Tongue (tissue), 2 donors: ENCODE measurements around the gene CFAP91. TPM values are rescaled to one million over a fixed set of nuclear protein-coding genes. Genes with fewer than 3 reads are reported as not detected.
"Not testable (repeated sequence)": the region's sequence is repeated elsewhere in the genome, so short reads cannot be mapped to it uniquely, and the experiment has no call there.

ENCODE experiments used
- DNase-seq: peaks from one replicate; pipeline ENCODE4 v3.0.0-alpha.2; 2015
- total RNA-seq: library from RNA; depleted of rRNA; stranded (reverse); fragments of >200 nt; gene quantifications from one replicate; pipeline ENCODE4 v1.2.3, GENCODE V29; 2014

CFAP91 gene
- total RNA-seq, 1 donor from 2014 or later = 2.1 TPM

DNA sequence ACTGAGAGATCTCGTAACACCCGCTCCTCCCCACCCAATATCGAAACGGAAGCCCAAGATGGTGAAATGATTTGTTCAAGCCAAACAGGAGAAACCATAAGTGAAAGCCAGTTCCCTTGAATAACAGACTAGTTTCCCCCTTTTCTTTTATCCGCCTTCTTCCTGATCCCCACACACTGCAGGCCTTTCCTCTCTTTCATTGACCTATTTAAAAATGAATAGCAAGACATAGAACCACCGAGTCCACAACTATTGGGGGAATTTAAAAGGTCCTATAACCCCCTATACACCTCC is 25.2 kb upstream of the CFAP91 start:
- no peak for DNase-seq

DNA sequence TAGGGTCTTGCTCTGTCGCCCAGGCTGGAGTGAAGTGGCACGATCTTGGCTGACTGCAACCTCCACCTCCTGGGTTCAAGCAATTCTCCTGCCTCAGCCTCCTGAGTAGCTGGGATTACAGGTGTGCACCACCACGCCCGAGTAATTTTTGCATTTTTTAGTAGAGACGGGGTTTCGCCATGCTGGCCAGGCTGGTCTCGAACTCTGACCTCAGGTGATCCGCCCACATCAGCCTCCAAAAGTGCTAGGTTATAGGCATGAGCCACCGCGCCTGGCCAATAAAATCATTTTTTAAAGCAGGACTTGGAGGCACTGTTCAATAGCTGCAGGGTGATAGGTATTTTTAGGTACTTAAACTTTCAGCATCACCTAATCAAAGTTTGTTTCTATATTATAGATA is 24.6 kb upstream of the CFAP91 start:
- not testable (repeated sequence) for DNase-seq

DNA sequence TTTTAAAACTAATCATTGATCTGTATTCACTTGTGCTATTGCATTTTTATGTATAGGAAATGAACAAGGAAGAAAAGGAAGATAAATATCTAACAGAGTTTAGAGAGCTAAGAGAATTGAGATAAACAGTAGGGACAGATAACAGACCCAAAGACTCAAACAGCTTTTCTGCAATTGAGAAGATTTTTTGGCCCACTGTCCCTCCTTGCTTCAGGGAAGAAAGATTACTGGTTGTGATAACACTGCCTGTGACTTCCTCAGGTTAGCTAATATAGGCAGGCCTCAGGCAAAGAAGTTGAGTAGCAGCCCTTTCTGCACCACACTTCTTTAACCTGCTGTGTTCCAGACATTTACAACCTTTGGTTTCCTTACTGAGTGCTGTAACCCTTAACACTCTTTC is 22.9 kb upstream of the CFAP91 start:
- DNase-seq = no peak

DNA sequence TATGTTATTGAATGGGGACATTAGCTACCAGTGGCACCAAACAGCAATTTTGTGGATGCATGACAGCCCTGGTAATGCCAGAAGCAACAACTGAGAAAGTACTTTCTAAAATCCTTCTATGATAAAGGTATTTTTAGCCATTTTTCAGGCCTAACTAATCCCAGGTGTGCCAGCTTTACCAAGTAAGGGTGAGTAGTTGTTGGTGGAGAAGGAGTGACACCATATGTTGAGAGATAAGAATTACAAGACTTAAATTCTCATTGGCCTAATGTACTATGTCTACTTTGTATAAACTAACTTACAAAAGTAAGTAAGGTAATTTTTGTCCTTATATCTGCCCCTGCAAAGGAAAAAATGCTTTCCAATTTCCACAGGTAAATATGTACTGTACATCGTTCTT is 21.5 kb upstream of the CFAP91 start:
- DNase-seq = peak; percentile 46

DNA sequence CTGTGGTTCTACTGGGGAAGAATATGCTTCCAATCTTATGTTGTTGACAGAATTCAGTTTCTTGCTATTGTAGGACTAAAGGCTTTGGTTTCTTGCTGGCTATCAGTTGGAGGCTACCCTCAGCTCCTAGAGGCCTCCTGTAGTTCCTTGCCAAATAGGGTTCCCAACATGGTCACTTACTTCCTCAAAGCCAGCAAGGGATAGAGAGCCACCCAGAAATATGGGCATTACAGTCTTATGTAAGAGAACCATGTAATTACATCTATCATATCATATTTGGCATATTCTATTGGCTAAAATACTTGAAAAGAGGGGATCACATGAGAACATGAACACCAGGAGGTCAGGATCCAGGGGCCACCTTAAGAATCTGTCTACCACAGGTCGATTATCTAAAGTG is 19.4 kb upstream of the CFAP91 start:
- DNase-seq = no peak

DNA sequence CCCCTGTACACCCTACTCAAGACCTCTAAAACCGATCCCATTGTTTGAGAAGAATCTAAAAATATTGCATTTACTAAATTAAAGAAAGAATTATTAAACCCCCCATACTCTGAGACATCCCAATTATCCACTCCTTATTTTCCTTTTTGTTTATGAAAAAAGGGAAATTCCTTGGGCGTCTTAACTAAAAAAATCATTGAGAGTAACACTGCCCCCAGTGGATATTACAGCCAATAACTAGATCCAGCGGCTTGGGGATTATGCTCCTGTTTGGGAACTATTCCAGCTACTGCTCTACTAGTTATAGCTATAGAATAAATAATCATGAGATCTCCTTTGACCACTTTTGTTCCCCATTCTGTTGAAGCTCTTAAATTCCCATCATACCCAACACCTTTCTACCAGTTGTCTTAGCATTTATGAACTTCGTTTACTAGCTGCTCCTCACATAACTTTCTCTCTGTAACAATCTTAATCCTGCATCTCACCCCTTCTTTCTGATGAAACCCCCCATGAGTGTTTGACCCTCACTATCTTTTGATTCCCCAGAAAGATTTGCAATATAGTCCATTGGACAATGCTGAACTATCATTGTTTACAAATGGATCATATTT is 12.7 kb upstream of the CFAP91 start:
- no peak for DNase-seq

DNA sequence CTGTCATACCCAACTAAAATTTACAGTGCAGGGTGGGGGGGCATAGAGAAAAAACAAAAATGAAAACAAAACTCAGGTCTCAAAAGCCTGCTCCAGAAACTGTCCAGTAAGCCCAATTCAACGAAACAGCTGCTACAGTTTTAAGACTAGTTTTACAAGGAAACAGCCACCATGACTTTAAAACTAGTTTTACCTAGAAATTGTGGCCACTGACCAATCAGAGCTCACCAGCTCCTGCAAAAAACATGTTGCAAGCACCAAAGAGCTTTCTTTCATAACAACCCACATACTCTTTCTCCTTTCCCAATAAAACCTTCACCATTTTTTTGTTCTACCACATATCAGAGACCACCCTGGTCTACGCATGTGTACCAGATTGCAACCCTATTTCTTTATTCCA is 7.3 kb upstream of the CFAP91 start:
- no peak for DNase-seq

DNA sequence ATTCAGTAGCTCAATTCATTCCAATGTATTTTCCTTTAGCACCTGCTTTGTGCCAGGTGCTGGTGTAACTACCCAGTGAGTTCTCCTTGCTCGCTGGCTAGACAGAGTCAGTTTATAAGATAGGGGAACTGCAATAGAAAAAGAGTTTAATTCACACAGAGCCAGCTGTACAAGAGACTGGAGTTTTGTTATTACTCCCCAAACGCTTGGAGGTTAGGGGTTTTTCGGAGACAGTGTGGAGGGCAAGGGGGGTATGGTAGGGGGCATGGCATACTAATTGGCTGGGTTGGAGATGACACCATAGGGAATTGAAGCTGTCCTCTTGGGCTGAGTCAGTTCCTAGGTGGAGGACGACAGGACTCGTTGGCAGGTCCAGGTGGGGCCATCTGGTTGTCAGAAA is 5.4 kb upstream of the CFAP91 start:
- DNase-seq = no peak

DNA sequence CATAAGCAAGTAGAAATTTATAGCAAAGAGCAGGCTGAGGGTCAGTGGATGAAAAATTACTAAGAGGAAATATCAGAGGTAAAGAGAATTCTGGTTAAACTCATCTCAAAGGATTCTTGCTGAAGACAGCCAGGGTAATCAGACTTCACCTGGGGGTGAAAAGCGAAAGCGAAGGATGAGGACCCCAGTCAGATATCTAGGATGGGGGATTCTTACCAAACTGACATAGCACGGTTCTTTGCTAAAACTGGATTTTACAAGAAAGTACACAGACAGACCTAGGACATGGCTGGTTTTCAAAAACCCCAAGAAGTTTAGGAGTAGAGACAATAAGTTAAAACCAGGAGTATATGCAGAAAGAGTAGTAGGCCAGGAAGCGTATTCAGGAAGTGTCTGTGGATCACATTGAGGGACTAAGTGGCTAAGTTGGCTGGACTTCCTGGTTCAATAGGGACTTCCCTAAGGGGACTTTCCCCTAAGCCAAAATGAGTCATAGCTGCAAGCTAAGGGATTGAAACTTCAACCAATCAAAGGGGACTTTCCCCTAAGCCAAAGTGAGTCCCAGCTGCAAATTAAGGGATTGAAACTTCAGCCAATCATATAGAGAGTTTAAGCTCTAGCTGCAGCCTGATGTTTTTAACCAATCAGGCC is 2.4 kb upstream of the CFAP91 start:
- no peak for DNase-seq

DNA sequence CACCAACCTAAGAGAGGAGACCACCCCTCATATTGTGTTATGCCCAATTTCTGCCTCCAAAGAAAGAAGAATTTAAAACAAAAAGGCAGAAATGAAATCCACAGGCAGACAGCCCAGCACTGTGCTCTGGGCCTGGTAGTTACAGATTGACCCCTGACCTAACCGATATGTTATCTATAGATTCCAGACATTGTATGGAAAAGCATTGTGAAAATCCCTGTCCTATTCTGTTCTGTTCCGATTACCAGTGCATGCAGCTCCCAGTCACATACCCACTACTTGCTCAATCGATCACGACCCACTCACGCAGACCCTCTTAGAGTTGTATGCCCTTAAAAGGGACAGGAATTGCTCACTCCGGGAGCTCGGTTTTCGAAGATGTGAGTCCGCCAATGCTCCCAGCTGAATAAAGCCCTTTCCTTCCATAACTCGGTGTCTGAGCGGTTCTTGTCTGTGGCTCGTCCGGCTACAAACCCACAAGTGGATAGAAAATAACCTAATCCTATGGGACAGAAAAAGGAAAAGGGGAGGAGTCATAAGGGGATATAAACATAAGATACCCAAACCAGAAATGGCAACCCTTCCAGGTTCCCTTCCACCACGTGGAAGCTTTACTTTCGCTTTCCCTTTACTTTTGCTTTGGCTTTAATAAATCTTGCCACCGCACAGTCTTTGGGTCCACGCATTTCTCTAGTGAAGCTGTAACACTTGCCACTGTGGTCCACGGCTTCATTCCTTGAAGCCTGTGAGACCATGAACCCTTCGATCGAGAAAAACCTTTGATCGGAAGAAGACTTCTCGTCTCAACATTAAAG is 1.7 kb upstream of the CFAP91 start:
- DNase-seq = no peak

DNA sequence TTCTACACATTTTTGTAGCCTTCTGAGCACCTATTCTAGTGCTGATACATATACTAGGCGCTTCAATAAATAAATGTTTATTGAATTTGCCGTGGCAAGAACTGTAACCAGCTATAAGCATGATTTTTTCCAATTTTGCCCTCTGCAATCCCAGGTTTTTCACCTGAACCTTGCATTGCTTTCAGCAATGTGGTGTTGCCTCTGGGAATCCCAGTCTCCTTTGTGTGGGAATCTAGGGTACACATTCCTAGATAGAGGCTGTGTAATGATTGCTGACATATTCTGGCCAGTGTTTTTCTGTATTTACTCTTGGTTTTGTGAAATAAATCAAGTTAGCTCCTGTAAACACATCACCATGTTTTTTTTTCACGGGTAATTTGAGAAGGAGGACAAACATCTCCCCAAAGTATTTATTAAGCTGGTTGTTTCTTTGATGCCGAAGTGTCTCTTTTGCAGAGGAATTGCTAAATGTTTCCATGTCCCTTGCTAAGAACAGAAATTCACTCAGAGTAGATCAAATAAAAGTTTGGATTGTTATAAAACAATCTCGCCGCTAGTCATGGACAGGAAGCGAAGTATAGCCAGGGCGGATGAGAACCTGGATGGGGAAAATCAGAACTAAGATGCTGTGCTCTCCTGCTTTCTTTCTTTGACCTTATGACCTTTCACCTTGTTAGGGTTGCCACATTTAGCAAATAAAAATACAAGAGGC is 1.2 kb downstream of the CFAP91 start:
- DNase-seq = peak; percentile 3

DNA sequence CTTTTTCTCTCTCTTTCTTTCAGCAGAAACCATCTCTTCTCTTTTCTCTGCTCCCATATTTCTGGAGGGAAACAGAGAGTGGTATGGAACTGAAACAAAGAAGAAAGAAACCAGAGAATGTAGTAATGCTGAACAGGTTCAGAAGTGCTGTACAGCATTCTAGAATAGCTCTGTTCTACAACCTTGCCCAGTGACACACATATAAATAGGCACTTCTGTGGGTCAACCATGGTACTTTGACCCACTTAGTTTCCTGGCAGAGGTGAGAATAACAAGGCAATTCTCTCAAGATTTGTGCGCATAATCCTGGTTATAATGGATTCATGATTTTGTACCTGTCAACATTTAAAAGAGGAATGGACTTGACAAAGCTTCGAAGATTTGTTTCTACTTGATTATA is 12.3 kb downstream of the CFAP91 start:
- DNase-seq = no peak

DNA sequence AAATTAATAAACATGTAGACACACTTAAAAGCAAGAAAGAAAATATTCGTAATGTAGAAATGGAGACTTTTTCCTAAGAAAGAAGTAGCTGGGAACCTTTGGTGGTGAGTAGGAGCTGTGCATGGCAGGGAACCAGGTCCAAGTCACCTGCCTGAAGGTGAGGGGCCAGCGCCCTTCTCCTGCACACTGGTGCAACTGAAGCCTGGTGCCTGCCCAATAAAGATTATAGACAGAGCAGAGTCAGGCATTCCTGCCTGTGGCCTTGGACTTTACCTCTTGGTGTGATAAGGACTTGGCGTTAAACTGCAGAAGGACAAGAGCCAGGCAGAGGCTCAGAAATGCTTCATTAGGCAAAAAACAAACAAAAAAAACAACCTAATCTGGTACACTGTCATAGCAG is 14.2 kb downstream of the CFAP91 start:
- DNase-seq = no peak

DNA sequence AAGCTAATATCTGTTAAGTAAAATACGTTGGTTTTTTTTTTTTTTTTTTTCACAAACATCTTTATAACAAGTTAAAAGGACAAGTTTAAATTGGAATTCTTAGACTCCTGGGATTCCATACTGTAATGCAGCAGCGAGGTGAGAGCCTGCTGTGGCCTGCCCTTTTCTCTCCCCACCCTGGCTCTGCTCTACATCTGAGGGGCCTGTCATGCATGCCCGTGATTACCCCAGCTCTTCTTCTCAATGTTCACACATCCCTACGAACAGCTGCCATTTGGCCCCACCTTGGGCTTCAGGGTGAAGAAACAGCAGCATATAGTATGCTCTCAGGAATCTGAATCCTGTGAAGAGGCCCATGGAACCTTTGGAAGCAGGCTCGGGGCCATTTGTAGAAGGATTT is 14.7 kb downstream of the CFAP91 start:
- DNase-seq = no peak

DNA sequence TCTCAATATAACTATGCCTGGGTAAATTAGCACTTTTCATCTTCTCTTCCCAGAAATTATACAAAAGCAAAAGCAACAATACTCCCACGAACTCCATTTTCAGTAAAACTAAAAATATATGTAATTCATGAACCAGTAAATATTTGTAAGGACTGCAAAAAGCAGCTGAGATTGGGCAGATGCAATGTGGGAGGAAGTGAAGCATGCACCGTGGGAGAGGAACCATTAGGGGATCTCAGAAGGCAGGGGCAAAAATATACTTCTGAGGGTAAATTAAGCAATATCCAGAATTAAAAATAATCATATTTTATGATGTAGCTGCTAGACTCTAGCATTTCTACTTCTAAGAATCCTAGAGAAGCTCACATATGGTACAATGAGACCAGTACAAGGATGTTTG is 20.2 kb downstream of the CFAP91 start:
- DNase-seq = no peak

DNA sequence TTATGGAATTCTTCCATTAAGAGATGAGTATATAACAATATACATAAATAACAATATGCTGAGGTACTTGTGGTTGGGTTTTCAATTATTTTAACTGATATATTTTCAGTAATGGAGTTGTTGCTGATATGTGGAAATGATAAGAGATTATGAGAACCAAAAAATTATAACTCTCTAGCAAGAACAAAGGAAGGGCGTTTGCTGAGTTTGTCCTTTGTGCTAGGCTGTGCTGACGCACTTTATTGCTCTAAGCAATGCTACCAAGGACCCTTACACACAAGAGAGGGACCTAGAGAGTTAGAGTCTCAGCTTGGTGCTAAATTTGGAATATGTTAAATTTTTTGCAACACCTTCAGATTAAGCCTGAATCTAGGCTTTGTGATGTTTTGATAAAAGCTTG is 24.1 kb downstream of the CFAP91 start:
- no peak for DNase-seq

DNA sequence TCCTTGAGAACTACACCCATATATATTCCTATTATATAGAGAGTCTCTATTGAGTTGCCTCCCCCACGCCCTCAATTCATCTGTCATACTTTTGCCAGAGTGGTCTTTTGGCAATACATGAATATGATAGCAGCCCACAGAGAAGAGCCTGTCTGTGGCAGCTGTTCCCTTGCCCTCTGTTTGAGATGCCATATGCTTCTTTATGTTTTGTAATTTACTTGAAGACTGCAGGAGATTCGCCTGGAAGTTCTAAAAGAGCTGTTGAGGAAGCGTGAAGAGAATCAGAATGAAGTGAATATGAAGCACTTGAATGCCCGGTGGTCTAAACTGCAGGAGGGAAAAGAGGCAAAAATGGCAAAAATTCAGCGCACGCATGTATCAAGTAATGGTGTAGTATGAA is 27.2 kb downstream of the CFAP91 start:
- DNase-seq = peak; percentile 2

DNA sequence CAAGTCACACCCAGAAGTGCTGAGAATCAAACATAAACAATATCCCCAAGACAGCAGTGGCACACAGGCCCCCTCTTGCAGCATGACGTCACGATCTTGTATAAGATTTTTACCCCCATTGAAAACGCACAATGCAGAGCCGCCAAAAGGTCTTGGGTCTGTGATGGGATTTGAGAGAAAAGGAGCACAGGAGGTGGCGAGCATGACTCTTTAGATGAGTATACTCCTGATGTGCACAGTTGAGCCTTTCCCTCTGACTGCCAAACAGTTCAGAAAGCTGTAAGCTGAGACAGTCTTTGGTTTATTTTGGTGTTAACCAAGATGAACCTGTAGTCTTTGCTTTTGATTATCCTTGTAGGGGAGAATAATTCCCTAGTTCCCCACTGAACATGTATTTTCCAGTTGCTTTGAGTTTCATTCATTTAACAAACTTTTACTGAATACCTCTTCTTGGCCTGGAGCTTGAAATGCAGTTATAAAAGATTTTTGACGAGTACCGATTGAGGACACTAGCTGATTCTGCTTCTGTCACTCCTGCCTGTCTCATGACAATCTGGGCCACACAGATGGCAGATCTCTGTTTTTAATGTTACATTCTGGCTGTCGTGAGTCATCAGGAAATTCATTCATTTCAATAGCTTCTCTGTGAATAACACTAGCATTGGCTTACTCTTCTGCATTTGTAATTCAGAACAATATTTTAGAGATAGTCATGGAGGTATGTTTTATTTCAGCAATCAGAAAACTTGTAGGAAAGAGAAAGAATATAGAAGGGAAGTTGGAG is 28.9 kb downstream of the CFAP91 start:
- no peak for DNase-seq

DNA sequence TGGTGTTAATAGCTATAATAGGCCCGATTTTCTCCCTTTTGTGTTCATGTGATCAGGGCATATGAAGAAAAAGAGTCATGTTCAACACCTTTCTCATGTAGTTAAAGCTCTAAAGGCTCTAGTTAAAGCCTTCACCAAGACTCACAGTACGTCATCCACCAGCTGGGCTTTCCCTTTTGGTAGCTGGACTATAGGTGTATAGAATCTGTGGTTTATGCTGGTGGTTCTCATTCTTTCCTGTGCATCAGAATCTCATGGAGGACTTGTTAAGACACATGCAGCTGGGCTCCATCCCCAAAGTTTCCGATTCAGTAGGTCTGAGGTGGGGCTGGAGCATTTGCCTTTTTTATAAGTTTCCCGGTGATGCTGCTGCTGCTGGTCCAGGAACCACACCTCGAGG is 31.0 kb downstream of the CFAP91 start:
- DNase-seq = no peak

DNA sequence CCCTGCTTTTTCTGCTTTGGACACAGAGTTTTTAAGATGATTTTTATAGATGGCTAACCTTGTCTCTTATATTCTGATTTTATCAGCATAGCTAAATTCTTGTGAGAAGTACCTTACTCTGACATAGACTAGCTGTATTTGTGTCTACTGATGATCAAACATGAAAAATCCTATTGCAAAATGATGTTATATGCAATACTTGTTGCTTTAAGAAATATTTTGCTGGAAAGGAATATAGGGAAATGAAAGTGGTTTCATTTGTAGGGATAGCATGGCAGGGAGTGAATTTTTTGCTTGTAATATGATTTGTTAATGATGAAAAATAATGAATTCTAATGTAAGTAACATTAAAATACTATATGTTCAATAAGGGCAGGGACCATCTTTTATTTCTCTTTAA is 35.9 kb downstream of the CFAP91 start:
- no peak for DNase-seq

DNA sequence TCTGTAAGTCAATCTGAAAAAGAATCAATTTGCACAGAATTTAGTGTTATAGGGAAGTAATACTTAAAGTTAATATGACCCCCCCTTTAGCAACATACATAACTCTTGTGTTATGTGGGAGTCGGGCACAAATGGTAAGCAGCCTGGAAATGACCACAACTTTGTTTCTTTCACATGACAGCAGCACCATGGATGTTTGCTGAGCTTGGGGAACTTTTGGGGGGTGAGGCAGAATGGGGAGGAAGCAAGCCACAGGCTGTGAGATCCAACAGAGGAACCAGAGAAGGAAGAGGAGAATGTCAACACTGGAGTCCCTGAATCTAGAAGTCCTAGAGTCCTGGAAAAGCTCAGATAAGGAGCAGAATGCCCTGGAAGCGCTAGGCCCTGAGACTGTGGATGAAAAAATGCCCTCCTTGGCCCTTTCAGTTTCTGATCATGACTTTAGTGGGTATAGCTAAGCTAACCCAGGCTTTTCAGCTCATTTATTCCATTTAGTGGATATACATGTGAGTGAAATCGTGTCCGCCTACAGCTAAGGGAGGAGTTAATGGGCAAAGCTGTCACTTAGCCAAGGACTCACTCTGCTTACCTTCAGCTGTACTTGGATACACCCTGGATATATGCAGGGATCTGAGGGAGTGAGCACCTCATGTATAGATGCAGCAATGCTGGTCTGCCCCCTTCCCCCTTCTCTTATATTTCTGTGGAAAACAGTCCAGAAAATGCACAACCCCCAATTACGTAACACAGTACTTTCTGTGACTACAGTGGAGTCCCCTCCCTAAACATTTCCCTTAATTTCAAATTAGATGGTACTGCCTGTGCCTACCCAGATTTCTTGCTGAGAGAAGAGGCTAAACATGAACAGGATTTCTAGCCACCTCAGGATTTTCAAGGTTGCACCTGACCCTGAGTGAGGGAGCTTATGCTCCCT is 39.1 kb downstream of the CFAP91 start:
- DNase-seq = no peak
